Hematopoietic multipotent progenitor cell treated with erythropoietin and hydrocortisone succinate and interleukin-3 and kit ligand, for 4 days (in vitro differentiated cells): ENCODE results near the gene CPNE5.

Source experiments
- DNase-seq: peaks from one replicate; pipeline ENCODE4 v3.0.0-alpha.2; 2015

Gene CPNE5

DNA sequence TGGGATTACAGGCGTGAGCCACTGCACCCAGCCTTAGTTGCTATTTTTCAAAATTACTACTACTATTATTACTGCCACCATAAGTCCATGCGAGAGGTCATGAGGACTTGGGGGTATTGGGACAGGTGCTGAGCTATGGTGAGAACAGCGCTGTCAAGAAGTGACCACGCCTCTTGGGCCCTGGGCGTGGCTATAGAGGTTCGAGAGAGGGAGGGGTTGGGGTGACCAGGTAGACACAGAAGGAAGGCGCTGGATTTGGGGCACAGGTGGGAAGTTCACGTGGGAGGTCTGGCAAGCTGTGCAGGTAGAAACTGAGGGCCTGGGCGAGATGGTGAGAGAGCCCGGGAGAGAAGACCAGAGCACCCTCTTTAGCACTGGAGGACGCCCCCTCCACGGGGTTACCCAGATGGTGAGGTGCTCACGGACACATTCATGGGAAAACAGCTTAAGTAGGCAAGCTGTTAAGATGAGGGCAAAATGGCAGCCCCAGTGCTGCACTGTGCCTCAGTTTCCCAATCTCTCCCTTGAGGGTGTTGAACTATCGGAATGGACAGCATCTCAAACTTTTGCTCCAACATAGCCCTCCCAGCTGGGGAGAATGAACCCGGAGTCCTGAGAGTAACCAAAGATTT is 80.6 kb downstream of the CPNE5 start:
- DNase-seq, result no peak

DNA sequence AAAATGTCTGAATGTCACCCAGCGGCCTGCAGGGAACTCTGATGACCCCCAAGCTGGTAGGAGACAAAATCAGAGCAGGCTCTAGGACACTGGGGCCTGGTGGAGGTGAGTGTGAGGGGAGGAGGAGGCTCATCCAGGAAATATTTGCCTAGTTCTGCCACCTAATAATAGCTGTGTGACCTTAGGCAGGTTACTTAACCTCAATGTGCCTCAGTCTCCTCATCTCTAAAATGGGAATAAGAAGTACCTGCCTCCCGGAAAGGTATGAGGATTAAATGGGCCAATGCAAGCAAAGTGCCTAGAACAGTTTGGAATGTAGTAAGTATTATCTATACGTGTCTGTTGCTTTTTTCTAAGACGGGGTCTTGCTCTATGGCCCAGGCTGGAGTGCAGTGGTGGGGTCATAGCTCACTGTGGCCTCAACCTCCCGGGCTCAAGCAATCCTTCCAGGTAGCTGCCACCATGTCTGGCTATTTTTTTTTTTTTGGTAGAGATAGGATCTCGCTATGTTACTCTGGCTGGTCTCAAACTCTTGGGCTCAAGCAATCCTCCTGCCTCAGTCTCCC is 81.2 kb downstream of the CPNE5 start:
- DNase-seq, result no peak

DNA sequence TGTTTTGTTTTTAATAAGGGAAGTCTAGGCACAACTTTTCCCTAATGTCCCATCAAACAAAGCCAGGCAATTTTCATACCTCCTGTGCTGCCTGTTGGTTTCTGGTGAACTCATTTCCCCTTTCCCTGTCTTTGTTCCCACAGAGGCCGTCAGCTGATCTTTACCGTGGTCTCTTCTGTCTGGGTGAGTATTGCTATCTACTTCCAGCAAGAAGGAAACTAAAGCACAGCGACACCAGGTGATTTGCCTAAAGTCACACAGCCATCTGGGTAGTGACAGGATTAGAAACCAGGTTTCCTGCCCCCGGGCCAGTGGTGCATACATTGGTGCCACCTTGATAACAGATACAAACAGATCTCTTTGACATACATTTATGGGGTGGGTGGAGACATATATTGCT is 82.0 kb downstream of the CPNE5 start:
- peak; percentile 16 for DNase-seq

DNA sequence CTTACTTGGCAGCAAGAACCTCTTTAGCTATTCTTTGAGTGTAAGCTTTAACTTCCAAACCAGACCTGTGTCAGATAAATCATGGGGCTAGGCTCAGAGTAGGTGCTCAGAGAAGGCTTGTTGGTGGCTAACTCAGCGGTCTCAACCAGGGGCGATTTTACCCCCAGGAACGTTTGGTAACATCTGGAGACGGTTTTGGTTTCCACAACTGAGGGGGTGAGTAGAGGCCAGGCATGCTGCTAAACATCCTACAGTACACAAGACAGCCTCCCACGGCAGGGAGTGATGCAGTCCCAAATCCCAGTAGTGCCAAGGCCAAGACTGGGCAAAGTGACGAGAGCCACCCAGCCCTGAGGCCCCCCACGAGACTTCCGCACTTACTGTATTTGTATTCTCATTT is 82.5 kb downstream of the CPNE5 start:
- no peak for DNase-seq

DNA sequence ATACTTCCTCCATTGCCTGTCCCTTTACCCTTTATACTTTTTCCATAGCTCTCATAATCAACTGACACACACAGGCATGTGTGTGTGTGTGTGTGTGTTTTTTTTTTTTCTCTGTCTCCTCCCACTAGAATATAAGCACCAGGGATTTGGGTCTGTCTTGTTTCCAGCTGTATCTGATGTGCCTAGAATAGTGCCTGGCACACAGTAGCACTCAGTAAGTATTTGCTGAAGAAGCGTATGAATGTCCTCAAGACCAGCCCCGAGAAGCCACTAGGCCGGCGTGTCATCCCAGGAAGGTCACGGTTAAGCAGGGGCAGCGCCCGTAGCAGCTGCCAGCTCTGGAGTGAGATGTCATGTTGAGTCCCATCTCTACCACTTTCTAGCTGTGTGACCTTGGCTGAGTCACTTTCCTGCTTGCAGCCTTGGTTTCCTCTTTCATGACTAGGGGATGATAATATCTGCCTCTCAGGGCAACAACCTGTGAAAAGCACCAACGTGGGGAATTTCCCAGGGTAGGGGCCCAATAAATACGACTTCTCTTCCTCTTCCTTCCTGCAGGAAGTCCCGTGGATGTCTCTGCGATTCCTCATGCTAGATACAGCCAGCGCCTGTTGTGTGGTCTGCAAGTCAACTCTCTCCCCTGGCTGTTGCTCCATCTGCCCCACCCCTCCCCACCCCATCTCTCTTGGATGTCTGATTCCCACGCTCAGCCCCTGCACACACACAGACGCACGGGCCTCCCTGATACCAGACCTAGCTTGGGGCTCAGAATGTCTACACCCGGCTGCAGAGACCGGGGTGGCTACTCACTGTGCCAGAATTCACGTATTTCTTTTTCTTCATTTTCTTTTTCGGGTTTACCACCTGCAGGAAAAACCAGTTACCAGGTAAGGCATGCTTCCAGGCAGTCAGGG is 83.6 kb downstream of the CPNE5 start:
- DNase-seq, result peak; percentile 41

DNA sequence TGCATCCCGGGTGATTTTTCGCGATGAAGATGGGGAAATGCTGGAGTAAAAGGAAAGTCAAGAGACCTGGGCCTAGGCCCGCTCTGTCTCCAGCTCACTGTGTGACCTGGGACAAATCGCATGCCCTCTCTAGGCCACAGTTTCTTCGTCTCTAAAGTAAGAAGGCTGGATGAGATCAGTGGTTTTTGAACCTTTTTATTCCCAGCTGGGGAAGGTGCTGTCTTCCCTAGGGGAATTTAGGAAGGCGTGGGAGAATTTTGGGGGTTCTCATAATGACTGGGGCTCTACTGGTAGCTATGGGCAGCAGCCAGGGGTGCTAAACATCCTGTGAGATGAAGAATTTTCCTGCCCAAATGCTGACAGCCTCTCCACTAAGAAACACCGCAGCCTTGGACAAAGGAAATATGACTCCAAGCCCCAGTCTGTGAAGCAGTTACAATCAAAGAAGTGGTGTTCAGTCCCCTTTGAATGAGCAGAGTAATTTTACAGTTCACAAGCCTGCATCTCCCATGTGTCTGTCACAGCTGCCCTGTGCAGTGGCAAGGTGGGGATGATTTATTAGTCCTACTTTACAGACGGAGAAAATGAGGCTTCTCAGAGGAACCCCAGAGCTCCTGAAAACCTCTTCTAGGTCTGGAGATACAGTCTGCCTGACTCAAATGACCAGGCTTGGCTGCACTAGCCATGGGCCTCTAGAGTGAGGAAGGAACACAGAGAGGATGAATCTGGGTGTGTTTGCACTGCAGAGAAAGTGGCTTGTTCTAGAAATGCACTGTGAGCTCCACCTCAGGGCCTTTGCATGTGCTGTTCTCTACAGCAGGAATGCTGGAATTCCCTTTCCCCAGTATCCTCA is 84.4 kb downstream of the CPNE5 start:
- DNase-seq, result no peak

DNA sequence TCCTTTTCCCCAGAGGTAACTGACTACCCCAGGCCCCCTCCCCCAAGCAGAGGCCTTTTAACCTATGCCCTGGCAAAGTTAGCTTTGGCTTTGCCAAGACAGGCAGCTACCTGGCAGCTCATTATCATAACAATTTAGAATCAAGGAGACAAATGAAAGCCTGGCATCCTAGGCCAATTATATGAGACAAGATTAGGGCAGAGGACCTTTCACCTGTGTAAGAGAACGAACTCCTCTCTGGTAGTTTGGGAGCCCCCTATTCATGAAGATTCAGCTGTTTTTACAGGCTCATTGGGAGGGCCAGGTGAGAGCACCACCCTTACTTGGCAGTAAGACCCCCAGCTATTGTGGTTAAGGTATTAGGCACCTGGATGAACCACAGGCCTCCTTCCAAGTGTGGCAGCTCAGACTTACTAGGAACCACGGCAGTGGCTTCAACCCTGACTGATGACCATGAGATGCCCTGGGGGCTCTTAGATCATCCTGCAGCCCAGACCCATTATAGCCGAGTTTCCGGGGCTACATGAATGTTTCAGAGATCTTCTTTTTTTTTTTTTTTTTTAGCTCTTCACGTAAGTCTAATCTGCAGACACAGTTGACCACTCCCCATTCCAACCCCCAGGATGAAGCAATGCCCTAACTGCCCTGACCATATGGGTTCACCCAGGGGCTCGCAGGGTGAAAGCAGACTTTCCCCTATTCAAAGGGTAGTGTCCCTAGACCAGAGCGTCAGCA is 85.4 kb downstream of the CPNE5 start:
- no peak for DNase-seq

DNA sequence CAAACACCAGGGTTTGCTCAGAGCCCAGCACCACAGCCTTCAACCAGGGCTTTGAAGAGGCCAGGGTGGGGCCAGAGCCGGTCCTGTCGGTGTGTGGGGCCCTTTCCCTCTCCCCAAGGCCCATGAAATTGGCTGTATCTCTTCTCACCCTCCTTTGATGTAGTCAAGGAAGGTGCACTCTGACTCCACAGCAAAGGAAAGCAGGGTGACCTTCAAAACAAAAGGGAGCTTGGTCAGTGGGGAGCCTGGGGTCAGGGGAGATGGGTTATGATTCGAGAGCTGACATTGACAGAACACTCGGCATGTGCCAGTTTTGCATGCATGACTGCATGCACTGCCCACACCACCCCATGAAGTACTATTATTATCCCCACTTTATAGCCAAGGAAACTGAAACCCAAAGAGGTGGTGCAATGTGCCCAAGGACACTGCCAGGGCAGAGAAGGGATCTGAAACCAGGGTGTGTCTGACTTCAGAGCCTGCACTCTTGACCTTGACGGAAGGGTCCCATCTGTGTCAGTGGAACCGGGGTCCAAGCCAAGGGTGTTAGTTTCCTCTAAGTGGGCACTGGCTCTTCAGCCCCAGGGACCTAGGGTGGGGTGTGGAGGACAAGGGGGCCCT is 86.2 kb downstream of the CPNE5 start:
- DNase-seq, result no peak

DNA sequence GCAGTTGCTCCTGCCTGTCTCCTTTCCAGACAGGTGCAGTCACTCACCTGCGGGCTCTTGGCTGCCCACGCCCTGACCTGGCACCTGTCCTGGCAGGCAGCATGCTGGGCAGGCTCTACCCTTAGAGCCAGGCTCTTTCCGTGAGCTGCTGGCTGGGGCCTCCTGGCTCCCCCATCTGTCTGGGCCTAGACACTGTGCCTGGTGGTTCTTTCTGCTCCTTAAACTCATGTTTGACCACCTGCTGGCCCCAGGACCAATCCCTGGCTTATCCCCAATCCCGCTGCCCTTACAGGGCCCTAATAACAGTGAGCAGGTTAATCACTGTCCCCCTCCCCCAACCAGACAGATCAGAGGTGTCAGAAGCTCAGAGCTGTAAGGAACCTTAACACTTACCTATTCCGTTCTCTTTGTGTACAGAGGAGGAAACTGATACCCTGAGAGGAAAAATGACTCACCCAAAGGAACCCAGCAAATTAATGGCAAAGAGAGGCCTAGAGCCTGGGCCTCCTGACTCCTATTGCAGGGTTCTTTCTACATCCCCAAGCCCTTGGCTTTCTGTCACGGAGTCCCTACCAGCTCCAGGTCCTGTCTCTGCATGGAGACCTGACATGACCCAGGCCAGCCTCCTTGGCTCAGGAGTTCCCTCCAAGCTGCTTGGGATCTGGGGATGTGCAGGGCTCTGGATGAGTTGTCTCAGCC is 86.9 kb downstream of the CPNE5 start:
- no peak for DNase-seq

DNA sequence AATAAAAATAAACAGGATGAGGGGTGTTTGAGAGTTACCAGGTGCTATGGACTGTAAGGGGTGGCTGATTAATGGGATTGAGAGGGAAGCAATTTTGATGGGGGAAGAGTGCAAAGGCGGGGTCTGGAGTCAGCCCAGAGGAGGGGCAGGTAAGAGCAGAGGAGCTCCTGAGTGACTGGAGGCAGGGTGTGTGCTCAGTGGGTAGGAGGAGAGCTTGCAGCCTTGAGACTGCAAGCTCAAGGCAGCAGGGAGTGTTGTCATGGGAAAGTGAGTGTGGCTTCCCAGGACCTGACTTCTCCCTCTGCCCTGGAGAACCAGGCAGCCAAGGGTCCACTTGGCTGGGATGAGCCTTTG is 87.4 kb downstream of the CPNE5 start:
- no peak for DNase-seq

DNA sequence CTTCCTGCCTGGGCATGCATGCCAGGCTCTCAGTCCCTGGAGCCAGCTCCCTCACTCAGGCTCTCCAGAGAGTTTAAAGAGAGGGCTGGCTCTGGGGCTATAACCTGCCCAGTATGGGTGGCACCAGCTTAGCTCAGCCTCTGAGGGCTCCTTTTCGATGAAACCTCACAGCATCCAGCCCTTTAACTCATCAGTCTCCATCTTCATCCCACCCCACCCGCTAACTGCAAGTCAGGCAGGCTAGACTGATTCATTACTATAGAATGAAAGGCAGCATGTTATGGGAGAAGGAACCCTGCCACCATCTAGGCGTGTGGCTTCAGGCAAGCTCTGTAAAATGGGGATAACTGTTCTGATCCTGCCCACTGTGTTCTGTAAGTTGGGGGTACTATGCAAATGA is 88.2 kb downstream of the CPNE5 start:
- no peak for DNase-seq

DNA sequence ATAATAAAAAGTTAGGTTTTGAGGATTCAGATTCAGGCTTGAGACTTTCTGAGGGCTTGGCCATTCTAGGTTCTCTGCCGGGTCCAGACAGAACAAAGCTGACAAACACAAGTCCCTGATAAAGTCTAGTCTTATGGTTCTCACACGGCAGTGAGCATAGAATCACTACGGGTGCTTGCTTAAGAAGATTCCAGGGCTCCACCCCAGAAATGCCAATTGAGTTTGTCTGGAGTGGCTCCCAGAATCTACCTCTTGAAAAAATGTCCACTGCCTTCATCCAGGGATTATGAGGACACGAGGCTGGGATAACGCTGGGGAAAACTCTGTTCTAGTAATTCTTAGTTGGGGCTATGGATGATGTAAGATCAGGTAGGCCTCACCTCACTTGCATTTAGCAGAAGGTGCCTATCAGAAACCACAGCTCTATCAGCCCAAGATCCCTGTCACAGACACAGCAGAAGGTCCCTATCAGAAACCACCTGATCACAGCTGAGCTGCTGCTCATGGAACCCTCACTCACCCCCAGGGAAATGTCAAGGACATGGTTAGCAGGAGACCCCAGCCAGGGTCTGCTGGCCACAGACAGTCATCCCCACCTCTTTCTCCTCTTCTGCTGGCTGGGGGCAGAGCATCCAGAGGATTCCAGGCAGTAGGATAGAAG is 89.3 kb downstream of the CPNE5 start:
- no peak for DNase-seq

DNA sequence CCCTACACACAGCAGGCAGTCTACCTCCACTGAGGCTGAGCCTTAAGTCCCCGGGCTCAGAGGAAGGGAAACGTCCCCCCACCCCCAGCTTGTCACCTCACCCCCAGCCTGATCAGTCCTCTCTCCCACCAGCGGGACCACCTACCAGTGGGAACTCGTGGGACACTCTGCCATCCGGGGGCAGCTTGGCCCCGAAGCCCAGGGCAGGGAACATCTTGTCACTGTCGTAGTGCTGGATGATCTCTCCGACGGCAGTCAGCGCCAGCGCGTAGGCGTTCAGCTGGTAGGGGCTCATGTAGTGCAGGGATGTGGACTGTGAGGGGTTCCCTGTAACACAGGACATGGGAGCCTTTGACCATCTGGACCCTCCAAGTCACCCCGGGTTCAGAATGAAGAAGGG is 93.0 kb downstream of the CPNE5 start:
- DNase-seq, result no peak

DNA sequence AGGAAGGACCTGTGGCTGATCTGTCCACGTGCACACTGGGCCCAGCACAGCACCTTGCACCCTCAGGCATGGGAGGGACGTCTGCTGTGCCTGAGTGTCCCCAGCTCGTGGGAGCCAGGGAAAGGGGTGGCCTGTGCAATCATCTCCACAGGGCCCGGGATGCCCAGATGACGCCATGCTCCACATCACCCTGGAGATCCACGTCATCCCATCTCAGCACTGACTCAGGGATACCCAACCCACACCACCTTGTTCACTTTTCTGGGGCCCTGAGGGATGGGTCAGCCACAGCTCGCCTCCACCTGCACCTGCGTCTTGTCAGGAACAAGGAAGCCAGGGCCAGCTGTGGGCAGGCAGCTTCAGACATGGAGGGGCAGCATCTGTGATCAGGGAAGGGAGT is 93.4 kb downstream of the CPNE5 start:
- no peak for DNase-seq

DNA sequence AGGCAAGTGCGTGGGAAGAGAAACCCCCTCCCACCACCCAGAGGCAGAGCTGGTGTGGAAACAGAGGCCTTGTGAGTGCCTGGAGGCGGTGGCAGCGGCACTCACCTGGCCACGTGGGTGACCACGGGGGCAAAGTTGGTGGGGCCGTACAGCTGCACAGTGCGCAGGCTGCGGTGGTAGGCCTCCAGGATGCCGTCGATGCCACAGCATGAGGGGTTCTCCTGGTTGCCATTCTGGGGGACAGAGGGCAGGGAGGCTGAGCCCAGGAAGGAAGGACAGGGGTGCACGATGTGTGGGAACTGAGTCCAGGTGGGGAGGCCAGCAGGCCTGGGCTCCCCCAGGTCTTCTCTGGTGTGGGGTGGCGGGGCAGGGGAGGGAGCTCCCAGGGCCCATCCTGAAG is 94.0 kb downstream of the CPNE5 start:
- DNase-seq, result no peak

DNA sequence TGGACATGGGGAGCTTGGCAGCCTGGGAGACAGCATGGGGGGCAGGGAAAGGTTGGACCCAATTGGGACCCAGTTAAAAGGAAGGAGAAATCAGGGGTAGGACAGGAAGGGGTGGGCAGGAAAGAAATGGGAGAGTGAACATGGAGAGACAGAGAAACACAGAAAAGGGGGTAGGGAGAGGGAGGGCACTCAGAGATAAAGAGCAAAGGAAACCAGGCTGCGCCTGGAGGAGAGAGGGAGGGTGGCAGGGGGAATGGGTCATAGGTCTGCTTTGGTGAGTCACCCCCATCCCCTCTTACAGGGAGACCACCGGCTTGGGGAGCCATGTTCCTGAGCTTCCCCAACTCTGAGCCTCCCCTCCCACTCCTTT is 95.0 kb downstream of the CPNE5 start:
- peak; percentile 33 for DNase-seq

DNA sequence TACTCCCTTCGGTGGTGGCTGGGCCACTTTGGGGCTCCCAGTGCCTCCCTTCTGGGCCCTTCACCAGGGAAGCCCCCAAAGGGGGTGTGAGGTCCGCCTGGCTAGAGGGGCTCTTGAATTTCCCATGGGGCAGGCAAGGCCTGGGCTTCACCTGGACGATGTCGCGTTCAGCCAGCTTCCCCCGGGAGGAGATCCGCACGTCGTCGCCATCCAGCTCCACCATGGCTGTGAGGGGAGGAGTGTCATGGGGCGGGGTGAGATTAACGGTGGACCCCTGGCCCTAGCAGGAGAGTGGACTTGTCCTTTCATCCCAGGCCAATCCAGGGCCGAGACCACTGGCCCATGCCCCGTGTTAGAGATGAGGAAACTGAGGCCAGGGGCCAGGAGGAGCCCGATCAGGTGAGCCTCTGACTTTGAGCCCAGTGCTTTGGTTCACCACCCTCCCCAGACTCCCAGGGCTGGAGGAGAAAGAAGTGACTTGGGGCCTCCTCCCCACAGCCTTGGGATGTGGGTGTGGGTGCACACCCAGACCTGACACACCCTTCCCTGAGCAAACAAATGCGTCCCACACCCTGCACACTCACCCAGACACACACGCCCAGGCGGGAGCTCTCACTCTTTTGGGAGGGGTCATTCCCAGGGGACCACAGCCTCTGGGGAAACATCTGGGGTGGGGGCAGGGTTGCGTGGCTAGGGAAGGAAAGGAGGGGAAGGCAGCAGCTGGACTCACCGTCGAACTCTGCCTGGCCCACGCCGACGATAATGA is 95.5 kb downstream of the CPNE5 start:
- DNase-seq, result peak; percentile 52

DNA sequence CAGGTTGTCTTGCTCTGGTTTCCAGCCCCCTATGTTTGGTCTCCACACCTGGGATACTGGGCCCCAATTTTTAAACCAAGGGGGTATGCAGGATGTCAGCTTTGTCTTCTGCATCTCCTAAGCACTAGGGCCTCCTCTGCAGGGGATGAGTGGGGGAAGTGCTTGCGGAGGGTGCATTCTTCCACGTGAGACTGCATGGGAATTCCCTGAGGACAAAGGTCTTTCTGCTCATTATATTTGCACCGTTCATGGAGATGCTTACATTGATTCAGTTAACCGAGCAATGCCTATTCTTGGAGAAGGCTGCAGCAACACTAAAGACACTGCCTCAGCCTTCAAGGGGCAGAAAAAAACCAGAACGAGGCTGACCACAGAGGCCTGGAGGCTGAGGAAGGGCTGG is 96.2 kb downstream of the CPNE5 start:
- DNase-seq, result no peak

DNA sequence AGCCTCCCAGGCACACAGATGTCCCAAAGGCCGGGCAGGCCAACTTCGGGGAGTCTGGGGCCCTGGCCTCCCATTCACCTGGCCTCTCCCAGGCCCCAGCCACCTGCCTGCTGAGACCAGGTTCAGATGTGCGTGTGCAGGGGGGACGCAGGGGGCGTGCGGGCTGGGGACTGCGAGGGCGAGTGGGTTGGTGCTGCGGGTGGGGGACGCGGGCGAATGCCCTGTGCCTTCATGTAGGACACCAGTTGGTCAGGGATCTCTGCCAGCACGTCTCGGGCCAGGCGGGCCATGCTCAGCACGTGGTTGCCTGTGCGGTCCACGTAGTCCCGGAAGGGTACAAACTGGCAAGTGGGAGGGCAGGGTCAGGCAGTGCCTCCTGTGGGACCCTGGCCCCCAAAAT is 97.1 kb downstream of the CPNE5 start:
- DNase-seq, result no peak

DNA sequence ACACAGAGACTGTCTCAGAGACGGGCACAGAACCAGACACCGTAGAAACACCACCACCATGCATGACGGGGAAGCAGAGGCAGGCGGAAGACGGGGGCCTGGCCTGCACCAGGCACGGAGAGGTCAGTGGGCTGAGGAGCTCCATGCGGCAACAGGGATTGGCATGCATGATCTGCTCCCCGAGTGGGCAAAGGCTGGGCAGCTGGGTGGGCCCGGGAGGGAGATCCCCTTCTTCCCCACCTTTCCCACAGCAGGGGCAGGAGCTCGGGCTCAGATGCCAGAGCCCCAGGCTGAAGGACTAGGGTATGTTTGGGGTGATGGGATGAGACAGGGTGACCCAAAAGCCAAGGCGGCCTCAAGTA is 98.4 kb downstream of the CPNE5 start:
- DNase-seq, result no peak
